ENCODE results near the gene SYNDIG1.

SYNDIG1 gene

DNA sequence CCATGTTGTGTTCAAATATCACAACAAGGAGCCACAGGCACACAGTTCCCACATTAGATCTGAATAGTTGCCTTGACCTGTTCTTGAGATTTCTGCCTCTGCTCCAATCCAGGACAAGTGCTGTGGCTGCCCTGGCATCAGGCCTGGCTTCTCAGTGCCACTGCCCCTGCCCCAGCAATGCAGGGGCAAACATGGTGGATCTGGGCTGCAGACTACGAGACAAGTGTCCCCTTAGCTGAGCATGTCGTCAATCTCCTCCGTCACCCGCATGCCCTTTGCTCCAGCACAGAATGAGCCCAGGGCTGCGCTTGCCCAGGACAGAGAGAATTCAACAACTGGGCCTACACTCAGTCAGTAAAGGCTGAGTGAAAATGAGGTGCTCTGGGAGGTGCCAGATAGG, 201.6 kb downstream of the SYNDIG1 start:
- H3K27ac ChIP-seq = no peak overlapping the region
- H3K4me3 ChIP-seq (ENCODE audit: low read depth in 1 of 2, low read length in 1 of 2) = no peak overlapping the region
- no peaks in the 10 kb centered on the region for H3K4me1 ChIP-seq (ENCODE audit: control insufficient read depth in 1 of 2, insufficient read depth in 1 of 2, low read depth in 1 of 2, low read length in 1 of 2)
- H3K27me3 ChIP-seq = no peaks in the 10 kb centered on the region
- H3K36me3 ChIP-seq = no peaks in the 10 kb centered on the region
- H3K9me3 ChIP-seq = no peaks in the 10 kb centered on the region
- TF ChIP-seq, protein P1, sequence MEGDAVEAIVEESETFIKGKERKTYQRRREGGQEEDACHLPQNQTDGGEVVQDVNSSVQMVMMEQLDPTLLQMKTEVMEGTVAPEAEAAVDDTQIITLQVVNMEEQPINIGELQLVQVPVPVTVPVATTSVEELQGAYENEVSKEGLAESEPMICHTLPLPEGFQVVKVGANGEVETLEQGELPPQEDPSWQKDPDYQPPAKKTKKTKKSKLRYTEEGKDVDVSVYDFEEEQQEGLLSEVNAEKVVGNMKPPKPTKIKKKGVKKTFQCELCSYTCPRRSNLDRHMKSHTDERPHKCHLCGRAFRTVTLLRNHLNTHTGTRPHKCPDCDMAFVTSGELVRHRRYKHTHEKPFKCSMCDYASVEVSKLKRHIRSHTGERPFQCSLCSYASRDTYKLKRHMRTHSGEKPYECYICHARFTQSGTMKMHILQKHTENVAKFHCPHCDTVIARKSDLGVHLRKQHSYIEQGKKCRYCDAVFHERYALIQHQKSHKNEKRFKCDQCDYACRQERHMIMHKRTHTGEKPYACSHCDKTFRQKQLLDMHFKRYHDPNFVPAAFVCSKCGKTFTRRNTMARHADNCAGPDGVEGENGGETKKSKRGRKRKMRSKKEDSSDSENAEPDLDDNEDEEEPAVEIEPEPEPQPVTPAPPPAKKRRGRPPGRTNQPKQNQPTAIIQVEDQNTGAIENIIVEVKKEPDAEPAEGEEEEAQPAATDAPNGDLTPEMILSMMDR (IDR thresholded peaks at IDR 0.05) = no peak

DNA sequence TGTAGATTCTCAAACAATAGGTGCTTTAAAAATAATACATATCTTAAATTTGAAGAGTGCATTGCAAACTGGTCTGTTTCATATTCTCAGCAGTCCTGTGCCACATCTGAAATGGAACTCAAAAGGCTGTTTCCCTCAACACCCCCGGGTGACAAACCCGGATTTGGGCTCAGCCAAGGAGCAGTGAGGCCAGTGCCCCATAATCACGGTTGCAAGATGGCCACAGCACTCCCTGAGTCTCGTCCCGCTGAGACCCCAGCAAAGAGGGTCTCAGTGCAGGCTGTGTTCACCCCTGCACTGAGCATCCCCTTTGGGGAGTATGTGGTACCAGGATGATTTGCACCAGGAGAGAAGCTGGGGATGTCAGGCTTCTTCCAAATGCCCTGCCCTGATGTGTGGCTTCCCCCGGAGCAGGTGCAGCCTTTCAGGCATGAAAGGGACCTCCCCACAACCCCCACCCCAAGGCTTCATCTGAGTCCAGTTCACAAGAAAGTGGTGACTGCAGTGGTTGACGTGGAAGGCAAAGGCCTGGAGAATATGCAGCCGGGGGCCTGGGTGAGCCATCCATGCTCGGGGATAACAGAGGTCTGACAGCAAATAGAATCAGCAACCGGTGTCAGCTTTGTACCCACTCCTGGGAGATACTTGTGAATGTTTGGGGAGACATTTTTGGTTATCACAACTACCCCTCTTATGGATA, 202.9 kb downstream of the SYNDIG1 start:
- no peaks in the 10 kb centered on the region for H3K27me3 ChIP-seq
- H3K27ac ChIP-seq = no peak overlapping the region
- no peaks in the 10 kb centered on the region for H3K36me3 ChIP-seq
- H3K4me1 ChIP-seq (ENCODE audit: control insufficient read depth in 1 of 2, insufficient read depth in 1 of 2, low read depth in 1 of 2, low read length in 1 of 2) = no peaks in the 10 kb centered on the region
- no peaks in the 10 kb centered on the region for H3K9me3 ChIP-seq
- no peak overlapping the region for H3K4me3 ChIP-seq (ENCODE audit: low read depth in 1 of 2, low read length in 1 of 2)
- TF ChIP-seq, protein P1 (IDR thresholded peaks at IDR 0.05) = no peak

GRCh38 chr20:24672886-24673677, 203.7 kb downstream of the SYNDIG1 start:
- no peaks in the 10 kb centered on the region for H3K9me3 ChIP-seq
- H3K36me3 ChIP-seq = no peaks in the 10 kb centered on the region
- TF ChIP-seq, protein P1 (IDR thresholded peaks at IDR 0.05) = no peak
- no peaks in the 10 kb centered on the region for H3K27me3 ChIP-seq
- no peaks in the 10 kb centered on the region for H3K4me1 ChIP-seq (ENCODE audit: control insufficient read depth in 1 of 2, insufficient read depth in 1 of 2, low read depth in 1 of 2, low read length in 1 of 2)
- no peak overlapping the region for H3K4me3 ChIP-seq (ENCODE audit: low read depth in 1 of 2, low read length in 1 of 2)
- no peak overlapping the region for H3K27ac ChIP-seq

DNA sequence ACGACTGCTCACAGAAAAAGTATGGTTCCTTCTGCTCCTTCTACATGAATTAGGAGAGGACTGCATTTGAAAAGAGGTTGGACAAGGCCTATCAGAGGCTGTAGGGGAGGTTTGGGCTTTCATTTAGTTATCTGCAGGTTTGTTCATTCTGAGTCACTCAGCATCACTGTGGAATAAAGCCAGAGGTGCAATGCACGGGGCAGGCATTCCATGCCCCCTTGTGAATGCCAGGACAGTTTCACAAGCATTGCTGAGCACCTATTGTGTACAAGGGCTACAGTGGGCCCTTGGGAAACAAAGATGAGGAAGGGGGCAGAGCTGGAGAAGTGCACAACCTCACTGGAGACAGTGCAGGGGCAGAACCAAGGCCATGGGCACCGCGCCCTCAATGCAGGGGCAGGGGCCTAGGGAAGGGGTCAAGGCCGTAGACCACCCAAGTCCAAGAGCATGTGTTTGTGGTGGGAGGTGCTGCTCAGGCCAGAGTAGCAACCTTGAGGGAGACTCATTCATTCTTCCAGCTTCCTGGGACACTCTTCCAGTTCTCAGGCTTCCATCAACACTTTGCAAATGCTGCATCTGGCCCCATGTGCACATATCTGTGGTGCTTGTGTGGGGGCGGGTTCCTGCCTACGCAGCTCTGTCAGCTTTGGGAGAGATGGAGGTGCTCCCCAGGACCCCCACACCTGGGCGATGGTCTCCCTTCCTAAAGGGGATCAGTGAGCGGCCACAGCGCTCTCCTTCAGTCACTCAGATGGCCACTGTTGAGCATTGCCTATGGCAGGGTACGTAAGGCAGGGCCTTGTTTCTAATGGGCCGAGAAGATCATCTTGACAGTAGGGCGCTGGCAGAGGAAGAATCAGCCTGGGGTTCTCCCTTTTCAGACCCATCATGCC, 204.5 kb downstream of the SYNDIG1 start:
- Histone ChIP-seq H3K27ac (no peak overlapping the region), H3K4me1 (ENCODE audit: control insufficient read depth in 1 of 2, insufficient read depth in 1 of 2, low read depth in 1 of 2, low read length in 1 of 2) (no peaks in the 10 kb centered on the region), H3K27me3 (no peaks in the 10 kb centered on the region), H3K9me3 (no peaks in the 10 kb centered on the region), H3K36me3 (no peaks in the 10 kb centered on the region), H3K4me3 (ENCODE audit: low read depth in 1 of 2, low read length in 1 of 2) (no peak overlapping the region)
- TF ChIP-seq, protein P1 (IDR thresholded peaks at IDR 0.05) = no peak

DNA sequence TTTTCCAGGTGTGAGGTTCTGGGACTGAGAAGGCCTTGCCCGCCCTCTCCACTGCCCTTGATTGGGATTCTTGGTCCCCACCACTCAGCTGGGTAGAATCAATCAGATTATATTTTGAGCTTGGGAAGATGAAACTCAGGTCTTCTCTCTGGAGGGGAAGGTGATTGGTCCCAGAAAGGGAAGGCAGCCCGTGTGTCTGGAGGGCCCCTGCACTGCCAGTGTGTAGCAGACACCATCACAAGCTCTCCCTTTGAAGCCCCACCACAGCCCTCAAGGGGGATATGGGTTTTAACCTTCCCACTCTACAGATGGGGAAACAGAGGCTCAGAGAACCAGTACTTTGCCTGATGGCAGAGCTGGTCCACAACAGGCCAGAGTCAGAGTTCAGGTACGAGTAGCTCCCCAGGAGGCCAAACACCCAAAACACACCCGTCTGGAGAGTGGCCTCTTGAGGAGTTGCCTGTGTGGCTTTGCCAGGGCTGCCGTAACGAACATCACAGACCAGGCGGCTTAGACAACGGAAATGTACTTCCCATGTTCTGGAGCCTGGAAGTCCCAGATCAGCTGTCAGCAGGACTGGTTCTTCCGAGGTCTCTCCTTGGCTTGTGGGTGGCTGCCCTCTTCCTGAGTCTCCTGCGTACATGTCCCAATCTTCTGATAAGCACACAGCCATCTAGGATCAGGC, 205.6 kb downstream of the SYNDIG1 start:
- TF ChIP-seq, protein P1 (IDR thresholded peaks at IDR 0.05) = no peak
- no peaks in the 10 kb centered on the region for H3K36me3 ChIP-seq
- no peaks in the 10 kb centered on the region for H3K27me3 ChIP-seq
- H3K9me3 ChIP-seq = no peaks in the 10 kb centered on the region
- no peaks in the 10 kb centered on the region for H3K4me1 ChIP-seq (ENCODE audit: control insufficient read depth in 1 of 2, insufficient read depth in 1 of 2, low read depth in 1 of 2, low read length in 1 of 2)
- no peak overlapping the region for H3K4me3 ChIP-seq (ENCODE audit: low read depth in 1 of 2, low read length in 1 of 2)
- no peak overlapping the region for H3K27ac ChIP-seq

Data from neutrophil (primary cell).